HG03457 (cell line): ENCODE data around the gene SARDH.
"Not testable (repeated sequence)": the region's sequence is repeated elsewhere in the genome, so short reads cannot be mapped to it uniquely, and the experiment has no call there.

Experiments used
- ATAC-seq: cut with Tn5 transposase; IDR thresholded peaks from one replicate; pipeline ENCODE4 v1.9.1; 2021; ENCODE audit warnings: moderate number of reproducible peaks; ENCODE audit not compliant: unreplicated experiment

The SARDH gene

DNA sequence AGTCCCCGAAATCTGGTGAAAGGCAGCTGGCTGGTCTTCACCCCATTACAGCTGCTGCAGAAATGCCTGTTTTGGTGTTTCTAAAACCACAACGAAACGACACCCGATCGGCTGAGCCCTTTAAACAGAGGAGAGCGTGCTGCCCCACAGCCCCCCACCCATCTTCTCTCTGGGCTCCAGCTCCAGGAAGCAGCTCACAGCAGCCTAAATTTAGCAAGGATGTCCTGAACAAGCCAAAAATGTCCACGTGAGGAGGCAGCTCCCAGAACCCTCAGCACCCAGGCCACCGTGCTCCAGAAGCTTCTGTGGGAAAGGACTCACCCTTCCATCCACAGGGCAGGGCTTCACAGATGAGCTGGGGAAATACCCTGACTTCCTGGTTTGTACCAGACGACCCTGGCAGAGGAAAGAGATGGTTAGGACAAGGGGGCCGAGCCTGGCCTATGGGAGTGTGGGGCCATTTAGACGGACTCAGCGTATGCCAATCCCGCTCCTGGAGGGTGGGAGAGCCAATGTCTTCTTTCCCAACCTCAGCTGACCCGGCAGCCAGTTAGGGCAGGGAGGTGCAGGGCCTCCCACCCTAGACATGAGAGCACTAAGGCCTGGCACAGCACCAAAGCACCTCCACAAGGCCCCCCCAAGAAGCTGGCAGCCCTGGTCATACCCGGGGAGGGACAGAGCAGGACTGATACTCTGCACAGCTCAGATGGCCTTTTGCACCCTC lies 39.1 kb upstream of the SARDH start:
- ATAC-seq = no peak

DNA sequence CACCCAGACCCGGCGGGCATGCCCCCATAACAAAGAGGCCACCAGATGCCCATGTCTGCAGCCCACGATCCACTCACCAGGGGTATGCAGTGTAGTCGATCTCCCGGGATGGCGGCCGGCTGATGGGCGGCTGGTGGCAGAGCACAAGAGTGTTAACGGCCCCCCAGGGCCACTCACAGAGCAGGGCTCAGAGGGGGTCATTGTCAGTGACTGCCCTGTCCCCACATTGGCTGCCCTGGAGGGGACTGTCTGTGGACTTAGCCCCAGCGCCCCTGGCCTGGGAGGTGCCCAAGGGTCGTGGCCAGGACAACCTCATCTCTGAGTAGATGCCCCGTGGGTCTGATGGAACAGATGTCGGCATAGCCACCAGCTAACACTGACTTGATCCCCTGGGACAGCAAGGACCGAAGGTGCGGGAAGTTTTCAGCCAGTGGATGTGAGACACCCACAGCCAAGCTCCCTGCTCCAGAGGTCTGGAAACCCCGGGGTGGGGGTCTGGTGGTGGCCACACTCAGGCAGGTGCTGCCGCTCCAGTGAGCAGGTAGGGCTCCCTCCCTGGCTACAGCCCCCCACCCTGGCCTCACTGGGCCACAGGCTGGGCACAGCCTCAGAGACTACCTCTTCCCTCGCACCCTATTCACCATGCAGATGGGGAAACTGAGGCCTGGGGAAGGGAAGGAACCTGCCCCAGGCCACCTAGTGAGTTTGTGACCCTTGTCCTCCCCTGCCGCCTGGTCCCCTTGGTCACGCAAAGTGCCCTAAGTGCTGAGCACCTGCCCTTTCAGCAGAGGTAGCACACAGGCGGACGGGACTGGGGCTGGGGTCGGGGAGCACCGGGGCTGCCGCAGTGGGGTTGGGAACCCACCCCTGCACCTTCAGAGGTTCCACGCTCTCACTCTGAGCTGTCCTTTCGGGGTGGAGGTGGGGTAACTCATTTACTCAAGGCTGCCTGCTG lies 38.1 kb upstream of the SARDH start:
- ATAC-seq = no peak

DNA sequence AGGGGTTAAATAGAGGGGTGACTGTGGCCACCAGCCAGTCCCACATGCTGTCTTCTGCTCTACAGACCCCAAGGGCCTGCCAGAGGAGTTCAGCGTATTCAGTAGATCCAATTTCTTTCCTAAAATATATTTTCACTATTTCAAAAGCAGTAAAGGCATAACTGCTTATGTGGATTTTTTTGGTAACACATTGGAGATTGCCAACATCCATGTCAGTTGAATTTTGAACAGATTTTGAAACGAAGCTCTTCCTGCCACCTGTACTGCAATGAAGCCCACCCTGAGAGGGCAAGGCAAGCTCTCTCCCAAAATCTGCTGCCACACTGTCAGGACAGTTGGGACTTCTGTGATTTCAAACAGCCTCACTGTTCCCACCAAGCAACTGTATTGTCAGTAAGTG lies 37.1 kb upstream of the SARDH start:
- no peak for ATAC-seq

DNA sequence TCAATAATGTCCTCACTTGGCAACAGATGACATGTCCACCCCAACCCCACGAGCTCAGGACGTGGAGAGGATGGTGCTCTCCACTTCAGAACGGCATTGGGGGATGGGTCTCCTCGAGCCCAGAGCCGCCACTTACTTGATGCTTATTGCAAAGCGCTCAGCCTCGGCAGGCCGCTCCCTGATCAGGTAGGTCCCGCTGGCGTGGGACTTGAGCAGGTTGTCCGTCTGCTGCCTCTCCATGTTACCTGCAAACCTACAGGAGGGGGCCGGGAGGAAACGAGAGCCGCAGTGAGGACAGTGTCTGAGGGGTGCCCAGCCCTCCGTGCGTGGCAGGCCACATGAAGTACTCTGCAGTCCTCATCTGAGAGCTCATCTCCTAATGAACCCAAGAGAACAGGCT lies 36.6 kb upstream of the SARDH start:
- ATAC-seq = no peak

DNA sequence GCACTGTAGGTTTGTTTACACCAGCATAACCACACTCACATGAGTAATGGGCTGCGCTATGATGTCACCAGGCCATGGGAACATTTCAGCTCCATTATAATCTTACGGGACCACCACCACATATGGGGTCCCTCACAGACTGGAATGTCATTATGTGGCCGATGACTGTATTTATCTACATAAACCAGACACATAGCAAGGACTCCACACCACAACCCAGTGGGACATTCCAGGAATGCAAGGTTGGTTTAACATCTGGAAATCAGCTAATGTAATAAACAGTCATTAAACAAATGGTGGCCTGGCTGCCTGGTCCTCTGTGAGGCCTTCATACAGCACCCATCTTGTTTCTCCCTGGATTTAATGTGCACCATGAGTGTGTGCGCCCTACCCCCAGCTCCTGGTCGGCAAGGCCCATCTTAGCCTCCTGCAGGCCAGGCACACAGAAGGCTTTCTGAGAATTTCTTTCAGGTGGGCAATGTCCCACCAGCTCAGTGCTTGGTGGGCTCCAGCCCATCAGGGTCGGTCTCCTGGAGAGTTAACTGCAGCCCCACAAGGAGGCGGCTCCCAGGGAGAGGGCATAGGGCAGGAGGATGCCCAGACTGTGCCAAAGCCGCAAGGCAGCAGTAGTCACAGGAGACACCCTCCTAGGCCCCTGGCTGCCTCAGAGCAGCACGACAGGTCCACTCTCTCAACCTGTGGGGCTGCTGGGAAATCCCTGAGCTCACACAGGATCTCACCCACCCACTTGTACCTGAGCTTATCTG lies 35.9 kb upstream of the SARDH start:
- no peak for ATAC-seq

DNA sequence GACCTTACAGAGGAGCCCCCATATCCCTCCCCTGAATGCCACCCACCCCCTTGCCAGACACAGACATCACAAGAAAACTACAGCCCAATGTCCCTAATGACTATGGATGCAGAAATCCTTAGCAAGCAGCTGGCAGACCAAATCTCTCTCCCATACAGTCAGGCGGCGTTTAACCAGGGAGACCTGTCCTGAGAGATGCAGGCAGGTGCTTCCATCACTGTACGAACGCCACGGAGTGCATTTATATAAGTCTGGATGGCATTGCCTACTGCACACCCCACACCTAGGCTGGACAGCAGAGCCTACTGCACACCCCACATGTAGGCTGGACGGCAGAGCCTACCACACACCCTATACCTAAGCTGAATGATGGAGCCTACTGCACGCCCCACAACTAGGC lies 34.4 kb upstream of the SARDH start:
- ATAC-seq = no peak

DNA sequence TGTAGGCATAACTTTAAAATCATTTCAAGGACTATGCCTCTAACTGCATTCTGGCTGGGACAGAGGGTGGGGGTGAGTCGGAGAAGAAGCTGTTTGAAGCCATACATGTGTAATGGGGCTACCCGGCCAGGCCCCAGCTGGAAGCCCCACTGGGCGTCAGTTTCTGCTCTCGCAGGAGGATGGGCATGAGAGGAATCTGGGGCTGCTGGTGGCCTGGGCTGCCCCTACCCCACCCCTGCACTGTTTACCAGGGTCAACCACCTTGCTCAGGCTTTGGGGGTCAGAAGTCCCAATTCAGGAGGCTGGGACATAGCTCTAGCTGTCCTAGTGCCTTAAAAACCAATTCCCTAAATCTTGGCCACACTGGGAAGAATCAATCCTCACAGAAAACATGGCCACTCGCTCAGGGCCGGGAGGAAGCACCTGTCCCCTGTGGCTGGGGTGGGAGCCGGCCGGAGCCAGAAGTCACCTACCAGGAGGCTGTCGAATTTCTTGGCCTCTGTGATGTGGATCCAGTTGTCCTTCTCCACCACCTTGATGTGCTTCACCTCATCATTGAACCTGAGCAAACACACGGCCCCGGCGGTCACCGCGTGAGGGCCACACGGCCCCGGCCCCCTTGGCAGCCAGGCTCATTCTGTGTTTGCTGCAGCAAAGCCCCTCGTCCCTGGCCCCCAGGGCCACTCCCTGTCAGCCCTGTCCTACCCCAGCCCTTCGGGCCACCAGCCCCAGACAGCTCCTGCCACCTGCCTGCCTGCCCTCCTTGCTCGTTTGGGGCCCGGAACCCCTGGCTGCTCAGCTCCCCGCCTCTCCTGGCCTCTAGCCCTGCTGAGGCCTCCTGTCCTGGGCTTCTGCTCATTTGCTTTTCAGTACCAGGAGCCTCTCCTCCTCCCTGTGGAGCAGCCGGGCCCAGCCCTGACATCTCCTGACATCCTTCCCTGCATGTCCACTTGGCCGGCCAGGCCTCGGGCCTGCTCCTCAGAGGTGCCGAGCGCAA lies 33.6 kb upstream of the SARDH start:
- no peak for ATAC-seq

DNA sequence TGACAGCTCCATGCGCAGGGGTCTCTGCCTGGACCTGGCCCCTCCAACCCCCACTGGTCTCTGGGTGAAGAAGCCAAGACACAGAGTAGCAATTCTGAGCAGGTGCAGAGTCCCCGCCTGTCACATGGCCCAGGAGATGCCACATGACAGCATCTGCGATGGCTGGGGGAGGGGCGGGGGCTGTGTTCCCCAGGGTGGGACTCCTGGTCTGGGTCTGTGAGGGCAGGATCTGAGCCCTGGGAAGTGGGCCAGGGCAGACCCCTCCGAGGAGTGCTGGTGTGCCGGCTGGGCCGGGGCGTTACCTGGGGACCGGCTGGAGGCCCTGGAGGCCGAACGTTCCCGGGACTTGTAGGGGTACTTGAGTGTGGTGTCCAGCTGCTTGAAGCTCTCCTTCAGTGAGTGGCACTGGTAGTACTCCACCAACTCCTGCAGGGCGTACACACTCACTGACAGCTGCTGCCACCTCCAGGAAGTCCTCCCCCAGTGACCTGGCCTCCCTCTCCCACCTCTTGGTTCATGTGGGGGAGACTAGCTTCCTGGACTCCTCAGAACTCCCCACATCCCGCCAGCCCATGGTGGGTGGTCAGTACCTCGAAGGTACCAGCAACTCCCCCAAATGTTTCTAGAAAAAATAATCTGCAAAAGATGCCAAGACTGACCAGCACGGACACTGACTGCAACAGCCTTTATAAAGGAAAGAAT lies 32.1 kb upstream of the SARDH start:
- ATAC-seq = no peak

DNA sequence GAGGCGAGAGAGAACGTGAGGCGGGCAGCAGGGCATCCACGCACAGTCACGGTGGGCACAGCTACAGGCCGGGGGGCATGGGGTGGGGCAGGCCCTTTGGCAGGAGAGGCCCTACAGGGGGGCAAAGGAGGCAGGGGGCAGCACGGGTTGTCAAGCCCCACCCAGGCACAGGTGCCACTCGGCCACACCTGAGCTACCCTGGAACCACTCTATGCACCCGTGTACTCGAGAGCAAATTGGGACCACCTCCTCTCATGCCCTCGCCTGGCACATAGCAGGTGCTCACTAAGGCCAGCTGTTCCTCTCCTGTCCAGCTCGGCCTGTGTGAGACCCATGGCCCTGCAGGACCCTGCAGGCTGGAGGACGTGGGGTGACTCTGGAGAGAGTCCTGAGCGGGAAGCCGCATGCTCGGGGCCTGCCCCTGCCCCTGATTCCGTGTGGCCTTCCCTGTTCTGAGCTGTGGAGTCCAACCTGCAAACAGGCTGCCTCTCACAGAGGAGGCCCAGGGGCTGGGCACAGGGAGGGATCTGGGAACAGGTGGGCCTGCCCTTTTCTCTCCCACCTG lies 31.4 kb upstream of the SARDH start:
- ATAC-seq = no peak

DNA sequence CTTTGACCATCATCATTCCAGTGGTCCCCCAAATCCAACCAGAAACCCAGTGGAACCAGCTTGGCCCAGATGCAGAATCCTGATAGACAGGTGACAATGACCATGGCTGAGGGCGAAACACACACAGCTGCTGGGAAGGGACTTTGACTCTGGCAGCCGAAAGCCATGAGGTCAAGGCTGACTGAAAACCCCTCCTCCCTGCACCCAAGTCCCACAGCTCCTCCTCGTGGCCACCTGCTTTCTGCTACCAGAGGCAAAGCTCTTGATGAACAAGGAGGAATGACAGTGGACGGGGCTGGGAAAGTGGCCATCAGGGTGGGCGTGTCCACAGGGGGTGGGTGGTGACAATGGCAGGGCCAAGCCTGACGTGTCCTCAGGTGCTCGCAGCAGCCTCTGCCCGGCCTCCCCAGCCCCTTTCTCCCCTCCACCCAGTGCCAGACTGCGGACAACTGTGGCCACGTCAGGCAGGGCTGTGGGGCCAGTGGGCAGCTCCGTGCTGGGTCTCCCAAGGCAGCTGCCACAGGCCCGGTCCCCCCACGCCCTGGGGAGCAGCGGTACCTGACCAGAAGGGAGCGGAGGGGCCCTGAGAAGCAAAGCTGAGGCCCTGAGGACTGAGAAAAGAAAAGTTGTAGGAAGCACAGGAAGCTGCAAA lies 30.8 kb upstream of the SARDH start:
- no peak for ATAC-seq

DNA sequence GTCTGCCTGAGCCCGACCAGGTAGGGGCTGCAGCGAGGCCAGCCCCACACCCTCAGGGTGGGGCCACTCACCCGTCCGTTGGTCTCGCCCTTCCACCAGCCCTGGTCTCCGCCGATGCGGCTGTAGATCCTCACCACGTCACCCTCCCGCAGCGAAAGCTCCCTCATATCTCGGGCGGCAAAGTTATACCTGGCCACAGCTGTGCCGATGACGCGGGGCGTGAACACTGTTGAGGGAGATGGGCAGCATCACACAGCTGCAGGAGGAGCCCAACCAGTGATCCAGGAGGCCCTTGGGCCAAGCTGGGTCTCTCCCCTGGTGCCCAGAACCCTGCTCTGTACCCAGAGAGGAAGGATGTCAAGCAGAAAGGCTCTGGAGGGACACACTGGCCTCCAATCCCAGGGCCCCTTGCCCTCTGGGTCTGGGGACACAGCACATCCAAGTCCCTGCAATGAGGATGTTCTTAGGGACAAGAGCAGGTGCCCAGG lies 30.3 kb upstream of the SARDH start:
- no peak for ATAC-seq

DNA sequence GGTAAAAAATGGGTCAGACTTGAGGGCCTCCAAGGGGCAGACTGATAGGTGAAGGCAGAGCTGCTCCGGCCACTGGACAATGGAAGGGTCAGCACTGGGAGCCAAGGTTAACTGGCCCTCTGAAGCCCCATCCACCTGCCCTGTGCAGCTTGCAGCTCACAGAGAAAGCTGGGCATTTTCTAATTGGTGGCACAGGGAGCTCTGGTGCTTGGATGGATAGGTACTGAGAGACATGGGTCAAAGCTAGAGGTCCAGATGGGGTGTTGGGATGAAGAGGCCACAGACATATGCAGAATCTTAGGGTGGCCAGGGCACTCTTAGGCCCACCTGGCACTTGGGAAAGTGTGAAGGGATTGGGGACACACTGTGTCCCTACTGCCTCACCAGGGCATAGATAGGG lies 29.5 kb upstream of the SARDH start:
- no peak for ATAC-seq

DNA sequence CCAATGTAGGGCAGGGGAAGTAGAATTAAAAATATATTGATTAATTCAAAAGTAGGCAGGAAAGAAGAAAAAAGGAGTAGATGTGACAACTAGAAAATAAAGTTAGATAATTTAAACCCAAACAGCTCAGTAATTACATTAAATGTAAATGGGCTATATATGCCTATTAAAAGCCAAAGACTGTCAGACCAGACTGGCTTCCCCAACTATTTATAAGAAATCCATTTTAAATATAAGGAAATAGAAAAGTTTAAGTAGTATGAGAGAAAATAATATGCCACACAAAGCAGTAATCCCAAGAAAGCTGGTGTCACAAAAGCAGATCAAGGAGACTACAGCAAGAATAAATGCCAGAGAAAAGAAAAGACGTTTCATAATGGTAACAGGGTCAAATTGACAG lies 28.9 kb upstream of the SARDH start:
- ATAC-seq = no peak

DNA sequence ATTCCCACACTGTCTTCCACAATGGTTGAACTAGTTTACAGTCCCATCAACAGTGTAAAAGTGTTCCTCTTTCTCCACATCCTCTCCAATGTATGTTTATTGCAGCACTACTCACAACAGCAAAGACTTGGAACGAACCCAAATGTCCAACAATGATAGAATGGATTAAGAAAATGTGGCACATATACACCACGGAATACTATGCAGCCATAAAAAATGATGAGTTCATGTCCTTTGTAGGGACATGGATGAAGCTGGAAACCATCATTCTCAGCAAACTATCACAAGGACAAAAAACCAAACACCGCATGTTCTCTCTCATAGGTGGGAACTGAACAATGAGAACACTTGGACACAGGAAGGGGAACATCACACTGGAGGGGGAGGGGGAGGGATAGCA lies 28.1 kb upstream of the SARDH start:
- ATAC-seq = not testable (repeated sequence)

DNA sequence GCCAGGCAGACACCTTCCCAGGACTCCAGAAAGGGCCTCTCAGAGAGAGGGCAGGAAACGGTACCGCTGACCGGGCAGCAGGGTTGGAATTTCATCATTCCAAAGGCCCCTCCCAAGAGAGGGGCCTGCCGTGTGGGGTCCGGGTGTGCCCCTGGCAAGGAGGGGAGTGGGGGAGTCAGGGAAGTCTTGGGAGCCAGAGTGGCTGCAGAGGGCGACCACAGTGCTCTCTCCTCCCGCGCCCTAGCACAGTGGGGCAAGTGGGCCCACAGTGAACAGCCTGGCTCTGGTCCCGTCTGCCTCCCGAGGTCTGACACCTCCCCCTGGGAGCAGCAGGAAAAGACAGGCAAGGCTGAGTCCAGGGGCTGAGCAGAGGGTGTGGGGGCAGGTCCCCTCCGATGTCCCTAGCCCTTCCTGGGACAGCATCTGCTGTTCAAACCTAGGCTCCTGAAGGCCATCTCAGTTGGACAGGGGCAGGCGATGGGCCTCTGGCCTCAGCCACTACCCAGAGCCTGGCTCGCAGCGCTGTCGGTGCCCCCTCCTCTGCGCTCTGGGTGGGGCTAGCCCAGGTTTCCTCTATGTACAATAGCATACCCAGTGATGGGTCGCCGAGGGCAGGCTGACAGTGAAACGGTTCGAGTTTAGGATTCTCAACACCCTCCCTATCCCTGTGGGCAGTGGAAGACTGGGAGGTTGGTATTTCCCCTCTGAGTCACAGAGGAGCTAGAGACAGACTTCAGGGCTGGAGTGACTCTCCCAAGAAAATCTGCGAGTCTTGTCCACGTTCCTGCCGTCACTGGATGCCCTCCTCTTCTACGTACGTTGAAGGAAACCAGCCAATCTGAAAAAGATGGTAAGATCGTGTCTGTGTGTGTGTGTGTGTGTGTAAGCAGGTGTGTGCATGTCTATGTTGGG lies 25.4 kb upstream of the SARDH start:
- no peak for ATAC-seq

DNA sequence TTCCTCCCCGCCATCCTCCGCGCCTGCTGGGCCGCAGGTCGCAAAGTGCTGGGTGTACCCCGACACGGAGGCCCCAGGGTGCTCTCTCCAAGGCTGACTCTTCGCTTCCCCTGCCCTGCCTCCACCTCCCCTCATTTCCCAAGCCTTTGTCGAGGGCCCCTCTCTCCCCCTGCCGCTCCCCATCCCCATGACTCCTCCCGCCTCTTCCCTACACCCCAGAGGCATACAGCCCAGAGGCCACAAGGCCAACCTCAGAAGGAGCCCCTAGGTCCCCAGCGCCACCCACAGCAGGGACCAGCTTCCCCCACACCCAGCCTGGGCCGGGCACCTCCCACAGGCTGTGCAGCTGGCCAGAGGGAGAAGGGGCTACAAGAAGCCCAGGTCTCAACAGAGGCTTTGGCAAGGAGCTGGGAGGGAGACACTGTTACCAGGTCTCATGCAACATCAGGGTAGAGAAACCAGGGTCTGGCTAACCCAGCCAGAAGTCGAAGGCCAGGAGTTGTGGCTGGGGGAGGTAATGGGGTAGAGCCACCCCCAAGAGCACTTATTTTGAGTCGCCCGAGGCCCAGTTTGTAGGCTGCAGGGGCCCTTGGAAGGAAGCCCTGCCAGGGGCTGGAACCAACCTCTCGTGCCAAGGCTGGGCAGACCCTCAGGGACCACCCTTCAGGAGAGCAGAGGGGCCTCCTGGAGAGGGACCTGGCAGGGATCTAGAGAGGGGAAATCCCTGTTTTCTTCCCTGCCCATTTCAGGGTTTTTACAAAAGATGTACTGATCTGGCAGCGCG lies 24.5 kb upstream of the SARDH start:
- no peak for ATAC-seq
